Epithelial cell of esophagus (primary cell): ENCODE data around the gene DAG1.

Experiments used
- DNase-seq: peaks from one replicate; pipeline ENCODE4 v3.0.0; 2010; ENCODE audit warnings: low read depth
- H3K4me3 ChIP-seq: 2 replicates; pipeline ENCODE4 v1.5.1; 2011; ENCODE audit warnings: mild to moderate bottlenecking, low read length, control low read depth
- CTCF ChIP-seq: IDR thresholded peaks from 2 replicates; pipeline ENCODE4 v1.5.1; 2011; ENCODE audit warnings: low read depth, mild to moderate bottlenecking, low read length, control low read depth, inconsistent platforms; ENCODE audit not compliant: insufficient read depth; ENCODE audit errors: missing control alignments

DAG1 gene

GRCh38 chr3:49469936-49470713, at the start of gene DAG1:
TSS of gene DAG1 (plus strand) at chr3:49470267. CDS start at chr3:49510535, 40,268 bp downstream.
- peak; percentile 98 for DNase-seq
- no peak for TF ChIP-seq CTCF
- peak within 1 kb of the TSS; percentile 87 for H3K4me3 ChIP-seq

GRCh38 chr3:49421890-49422378, 48.1 kb upstream of the DAG1 start:
- no peak overlapping the region for H3K4me3 ChIP-seq
- DNase-seq, result no peak
- TF ChIP-seq CTCF, result no peak

- no peak for TF ChIP-seq CTCF
- H3K4me3 ChIP-seq, result no peak within 1 kb of the TSS
- DNase-seq, result no peak
Measured at GRCh38 chr3:49422379-49423248, 47.5 kb upstream of the DAG1 start, which contains the start of gene AMT. TSS of gene AMT (minus strand) at chr3:49422473. CDS start at chr3:49422450, 23 bp downstream.

GRCh38 chr3:49424816-49425215, 45.3 kb upstream of the DAG1 start:
- TF ChIP-seq CTCF, result no peak
- H3K4me3 ChIP-seq, result no peak overlapping the region
- no peak for DNase-seq

- no peak overlapping the region for H3K4me3 ChIP-seq
- no peak for TF ChIP-seq CTCF
- DNase-seq, result peak; percentile 79
Measured at GRCh38 chr3:49427586-49427985, 42.5 kb upstream of the DAG1 start.

- DNase-seq, result no peak
- H3K4me3 ChIP-seq, result peak overlapping the region; percentile 69
- no peak for TF ChIP-seq CTCF
Measured at GRCh38 chr3:49428752-49429080, 41.4 kb upstream of the DAG1 start.
